GM12891 (cell line): Measurements from ENCODE around the gene KDM7A.

Experiments used
- DNase-seq: peaks from one replicate; pipeline ENCODE4 v3.0.0; 2011; ENCODE audit warnings: low spot score; ENCODE audit not compliant: insufficient read length
- FAIRE-seq: peaks from 2 replicates; lab custom pipeline; 2011; peaks lifted over from hg19 to GRCh38; lab: Jason Lieb, UNC
- PAX5 ChIP-seq: IDR thresholded peaks from 2 replicates; pipeline ENCODE4 v1.6.1; 2011; ENCODE audit warnings: low read length, moderate library complexity, mild to moderate bottlenecking; ENCODE audit not compliant: insufficient read depth, severe bottlenecking
- POLR2A ChIP-seq: IDR thresholded peaks from 2 replicates; pipeline ENCODE4 v1.6.1; 2011; ENCODE audit warnings: low read depth, low read length, control low read depth
- POLR2AphosphoS5 ChIP-seq: IDR thresholded peaks from 2 replicates; pipeline ENCODE4 v1.6.1; 2011; ENCODE audit warnings: low read depth, low read length, control low read depth
- POU2F2 ChIP-seq: IDR thresholded peaks from 2 replicates; pipeline ENCODE4 v1.6.1; 2011; ENCODE audit warnings: low read depth, mild to moderate bottlenecking, control low read depth, low read length, moderate library complexity
- SPI1 ChIP-seq: IDR thresholded peaks from 2 replicates; pipeline ENCODE4 v1.6.1; 2011; ENCODE audit warnings: low read depth, low read length, control low read depth
- TAF1 ChIP-seq: IDR thresholded peaks from 2 replicates; pipeline ENCODE4 v1.6.1; 2011; ENCODE audit warnings: low read depth, low read length, control low read depth

KDM7A gene

GRCh38 chr7:140049339-140050024, 127.3 kb downstream of the KDM7A start:
- DNase-seq = no peak
- no peak for FAIRE-seq

GRCh38 chr7:140048989-140049338, 127.8 kb downstream of the KDM7A start:
- FAIRE-seq = no peak
- no peak for DNase-seq
- TF ChIP-seq TAF1 (no peak), POLR2AphosphoS5 (no peak), POU2F2 (no peak), SPI1 (no peak), PAX5 (no peak), POLR2A (no peak)

More at GRCh38 chr7:140049339-140050024, 127.3 kb downstream of the KDM7A start:
- no peak for TF ChIP-seq POLR2AphosphoS5
- TF ChIP-seq TAF1 = no peak
- TF ChIP-seq PAX5 = no peak
- TF ChIP-seq SPI1 = no peak
- no peak for TF ChIP-seq POU2F2
- no peak for TF ChIP-seq POLR2A

GRCh38 chr7:140048138-140048537, 128.6 kb downstream of the KDM7A start:
- DNase-seq (no peak), FAIRE-seq (no peak)
- TF ChIP-seq TAF1 = no peak
- TF ChIP-seq PAX5 = no peak
- TF ChIP-seq POLR2A = no peak
- TF ChIP-seq POLR2AphosphoS5 = no peak
- no peak for TF ChIP-seq POU2F2
- TF ChIP-seq SPI1 = no peak

GRCh38 chr7:140047197-140047596, 129.6 kb downstream of the KDM7A start:
- no peak for FAIRE-seq
- TF ChIP-seq SPI1 (no peak), TAF1 (no peak), PAX5 (no peak), POLR2AphosphoS5 (no peak), POU2F2 (no peak), POLR2A (no peak)
- no peak for DNase-seq

GRCh38 chr7:140045697-140046096, 131.1 kb downstream of the KDM7A start:
- TF ChIP-seq POLR2AphosphoS5 = no peak
- TF ChIP-seq POU2F2 = no peak
- no peak for TF ChIP-seq TAF1
- no peak for TF ChIP-seq SPI1
- TF ChIP-seq PAX5 = no peak
- no peak for TF ChIP-seq POLR2A
- FAIRE-seq (no peak), DNase-seq (no peak)

GRCh38 chr7:140044251-140044650, 132.5 kb downstream of the KDM7A start:
- no peak for TF ChIP-seq SPI1
- TF ChIP-seq POLR2A = no peak
- TF ChIP-seq POU2F2 = no peak
- TF ChIP-seq TAF1 = no peak
- TF ChIP-seq PAX5 = no peak
- TF ChIP-seq POLR2AphosphoS5 = no peak
- DNase-seq (no peak), FAIRE-seq (no peak)

- DNase-seq (no peak), FAIRE-seq (no peak)
- no peak for TF ChIP-seq POLR2A
- TF ChIP-seq SPI1 = no peak
- TF ChIP-seq PAX5 = no peak
- no peak for TF ChIP-seq POLR2AphosphoS5
These were observed 134.5 kb downstream of the KDM7A start for GRCh38 chr7:140042386-140042670.

GRCh38 chr7:140041659-140042385, 135.0 kb downstream of the KDM7A start:
- DNase-seq (no peak), FAIRE-seq (no peak)
- TF ChIP-seq TAF1 = no peak
- no peak for TF ChIP-seq POU2F2
- no peak for TF ChIP-seq POLR2A
- TF ChIP-seq POLR2AphosphoS5 = no peak
- TF ChIP-seq SPI1 = no peak
- no peak for TF ChIP-seq PAX5

GRCh38 chr7:140039896-140040295, 136.9 kb downstream of the KDM7A start:
- DNase-seq (no peak), FAIRE-seq (no peak)
- TF ChIP-seq TAF1 (no peak), PAX5 (no peak), POLR2A (no peak), POLR2AphosphoS5 (no peak), SPI1 (no peak), POU2F2 (no peak)
